Measurements from ENCODE around the gene VRK2.

- TF ChIP-seq TAF1 (IDR thresholded peaks at IDR 0.05; ENCODE audit: borderline replicate concordance, low read depth, low read length) (no peak), POLR2A (IDR thresholded peaks at IDR 0.05; ENCODE audit: low read depth, low read length) (no peak)
These were observed 34.4 kb downstream of the VRK2 start for GRCh38 chr2:58081000-58081399.

Measured in GM12892 (cell line).